GM12892 (cell line): ENCODE results near the gene APC2.

Experiments
- POLR2A ChIP-seq: IDR thresholded peaks from 2 replicates; pipeline ENCODE4 v1.6.1; 2011; ENCODE audit warnings: low read depth, low read length, control low read depth
- POLR2AphosphoS5 ChIP-seq: IDR thresholded peaks from 2 replicates; pipeline ENCODE4 v1.6.1; 2011; ENCODE audit warnings: low read depth, low read length, control low read depth
- TAF1 ChIP-seq: IDR thresholded peaks from 2 replicates; pipeline ENCODE4 v1.6.1; 2011; ENCODE audit warnings: low read depth, mild to moderate bottlenecking, control low read depth, low read length, borderline replicate concordance

DNA sequence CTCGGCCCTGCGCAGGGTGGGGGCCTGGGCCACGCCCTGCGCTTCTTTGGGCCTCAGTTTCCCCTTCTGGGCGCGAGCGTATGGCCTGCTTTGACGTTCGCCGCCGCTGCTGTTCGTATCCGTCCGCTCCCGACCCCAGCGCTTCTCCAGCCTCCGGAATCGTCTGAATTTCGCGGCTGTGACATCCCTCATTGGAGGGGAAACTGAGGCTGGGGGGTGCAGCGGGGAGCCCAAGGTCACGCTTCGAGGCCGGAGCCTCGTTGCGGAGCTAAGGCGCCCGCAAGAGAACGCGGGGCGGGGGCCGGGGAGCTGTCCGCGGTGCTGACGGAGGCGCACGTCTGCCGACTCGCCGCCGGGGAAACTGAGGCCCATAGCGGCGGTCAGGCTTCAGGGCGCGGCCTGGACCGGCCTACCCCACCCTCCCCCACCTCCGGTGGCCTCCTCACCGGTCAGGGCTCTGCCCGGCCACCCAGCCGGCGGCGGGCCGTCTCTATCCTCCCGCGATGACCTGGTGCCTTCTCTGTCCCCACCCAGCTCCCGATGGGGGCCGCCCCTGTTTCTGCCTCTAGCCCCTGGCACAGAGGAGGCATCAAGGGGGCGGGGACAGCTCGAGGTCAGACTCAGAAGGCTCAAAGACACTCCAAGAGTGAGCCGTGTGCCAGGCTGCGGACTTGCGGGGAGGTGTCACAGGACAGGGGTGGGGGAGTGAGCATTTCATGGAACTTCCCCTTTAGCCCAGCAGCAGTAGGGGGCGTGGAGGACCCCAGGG is 3.0 kb upstream of the APC2 start:
- TF ChIP-seq POLR2A (no peak), TAF1 (no peak), POLR2AphosphoS5 (no peak)
